GM23338 (cell line): ENCODE measurements around the gene FOXP1. TPM values are rescaled to one million over a fixed set of nuclear protein-coding genes. Genes with fewer than 3 reads are reported as not detected.
A peak's percentile ranks its signal among the peaks of the same experiment; 100 is the strongest.

Source experiments
- ATAC-seq: fragments of 200-7000 bp; cut with Tn5 transposase; 3 replicates; pipeline ENCODE4 v1.9.1; 2020
- DNase-seq: peaks from one replicate; pipeline ENCODE4 v3.0.0-alpha.2; 2015; ENCODE audit warnings: low spot score
- H2AFZ ChIP-seq: fragments of 200-600 bp; sonication (generic); 2 replicates; pipeline ENCODE4 v1.8.0; 2016; ENCODE audit warnings: antibody characterized with exemption, mild to moderate bottlenecking, moderate library complexity
- H3F3A ChIP-seq: fragments of 200-600 bp; sonication (generic); replicated peaks from 2 replicates; pipeline ENCODE4 v1.8.0; 2017; ENCODE audit warnings: antibody characterized with exemption, mixed run types, low read depth
- H3K27ac ChIP-seq: fragments of 200-600 bp; sonication (generic); 2 replicates; pipeline ENCODE4 v1.6.1; 2016; ENCODE audit warnings: low read depth
- H3K27me3 ChIP-seq: fragments of 200-600 bp; sonication (generic); 2 replicates; pipeline ENCODE4 v1.8.0; 2016; ENCODE audit warnings: mild to moderate bottlenecking, mixed run types, moderate library complexity; ENCODE audit not compliant: insufficient read depth
- H3K36me3 ChIP-seq: fragments of 200-600 bp; sonication (generic); 2 replicates; pipeline ENCODE4 v1.8.0; 2016; ENCODE audit warnings: mild to moderate bottlenecking; ENCODE audit not compliant: insufficient read depth
- H3K4me1 ChIP-seq: fragments of 200-600 bp; sonication (generic); 2 replicates; pipeline ENCODE4 v1.8.0; 2016; ENCODE audit warnings: mild to moderate bottlenecking, moderate library complexity; ENCODE audit not compliant: insufficient read depth
- H3K4me2 ChIP-seq: fragments of 200-600 bp; sonication (generic); 2 replicates; pipeline ENCODE4 v1.7.1; 2017; ENCODE audit warnings: mixed run types
- H3K4me3 ChIP-seq: fragments of 200-600 bp; sonication (generic); 2 replicates; pipeline ENCODE4 v1.6.1; 2016; ENCODE audit warnings: mixed run types
- H3K79me2 ChIP-seq: fragments of 200-600 bp; sonication (generic); replicated peaks from 2 replicates; pipeline ENCODE4 v1.8.0; 2017; ENCODE audit warnings: mild to moderate bottlenecking; ENCODE audit not compliant: insufficient read depth
- H3K9me2 ChIP-seq: fragments of 200-600 bp; sonication (generic); 2 replicates; pipeline ENCODE4 v1.8.0; 2017; ENCODE audit not compliant: insufficient read depth
- H4K20me1 ChIP-seq: fragments of 200-600 bp; sonication (generic); replicated peaks from 2 replicates; pipeline ENCODE4 v1.8.0; 2017; ENCODE audit warnings: mild to moderate bottlenecking; ENCODE audit not compliant: insufficient read depth
- H3K27ac Mint-ChIP-seq: 2 replicates; pipeline ENCODE4 v1.8.0; 2020; ENCODE audit warnings: inconsistent platforms, mild to moderate bottlenecking, moderate library complexity, mixed read lengths
- H3K27me3 Mint-ChIP-seq: 3 replicates; pipeline ENCODE4 v1.8.0; 2022; ENCODE audit warnings: low read depth, mild to moderate bottlenecking, moderate library complexity, mixed read lengths, inconsistent platforms; ENCODE audit not compliant: insufficient read depth, poor library complexity
- H3K36me3 Mint-ChIP-seq: 3 replicates; pipeline ENCODE4 v1.8.0; 2021; ENCODE audit warnings: low read depth, mild to moderate bottlenecking, inconsistent platforms, moderate library complexity, mixed read lengths
- H3K4me1 Mint-ChIP-seq: 3 replicates; pipeline ENCODE4 v1.8.0; 2020; ENCODE audit warnings: mild to moderate bottlenecking, inconsistent platforms, mixed read lengths
- H3K4me3 Mint-ChIP-seq: 3 replicates; pipeline ENCODE4 v1.8.0; 2021; ENCODE audit warnings: moderate library complexity, mild to moderate bottlenecking, inconsistent platforms, mixed read lengths
- H3K9me3 Mint-ChIP-seq: 3 replicates; pipeline ENCODE4 v1.8.0; 2020; ENCODE audit warnings: moderate library complexity, mild to moderate bottlenecking, inconsistent platforms, mixed read lengths
- CREB1 ChIP-seq: fragments of 250-450 bp; sonication (Bioruptor Pico); IDR thresholded peaks from 2 replicates; pipeline ENCODE4 v1.5.0; 2020; ENCODE audit warnings: low read depth, mild to moderate bottlenecking, moderate library complexity
- CTCF ChIP-seq, 2 experiments: fragments of 200-600 bp in 1 of 2; sonication (generic) in 1 of 2; conservative IDR thresholded peaks; 2 replicates each; pipeline versions ENCODE4 v1.5.1 to v1.6.1; 2016 to 2017; ENCODE audit warnings: antibody characterized with exemption in 2 of 2, low read depth in 2 of 2, mild to moderate bottlenecking in 2 of 2, moderate library complexity in 1 of 2
- EZH2phosphoT487 ChIP-seq: fragments of 200-600 bp; sonication (generic); IDR thresholded peaks from one replicate; pipeline ENCODE4 v1.8.1; 2018; ENCODE audit warnings: antibody characterized with exemption; ENCODE audit not compliant: unreplicated experiment
- JUNB ChIP-seq: IDR thresholded peaks from one replicate; pipeline ENCODE4 v1.6.1; 2016; ENCODE audit warnings: antibody characterized with exemption; ENCODE audit not compliant: unreplicated experiment
- POLR2AphosphoS5 ChIP-seq: IDR thresholded peaks from 2 replicates; pipeline ENCODE4 v1.6.1; 2016; ENCODE audit warnings: antibody characterized with exemption, low read depth
- STAT1 ChIP-seq: IDR thresholded peaks from one replicate; pipeline ENCODE4 v1.6.1; 2016; ENCODE audit warnings: antibody characterized with exemption; ENCODE audit not compliant: unreplicated experiment
- ZNF114 ChIP-seq: fragments of 250-450 bp; sonication (Bioruptor Pico); IDR thresholded peaks from 2 replicates; pipeline ENCODE4 v1.5.0; 2020; ENCODE audit warnings: mild to moderate bottlenecking, moderate library complexity
- ZNF331 ChIP-seq: fragments of 250-450 bp; sonication (Bioruptor Pico); IDR thresholded peaks from 2 replicates; pipeline ENCODE4 v1.5.0; 2020; ENCODE audit warnings: low read depth, mild to moderate bottlenecking, moderate library complexity
- ZNF462 ChIP-seq: fragments of 250-450 bp; sonication (Bioruptor Pico); IDR thresholded peaks from 2 replicates; pipeline ENCODE4 v1.5.0; 2020; ENCODE audit warnings: mild to moderate bottlenecking, moderate library complexity
- polyA plus RNA-seq: library from polyadenylated mRNA; unstranded; fragments of >200 nt; fragmentation: Nextera tagmentation; extraction: Ambion mirVana; gene quantifications from 2 replicates; pipeline ENCODE4 v1.2.1, GENCODE V29; 2016
- total RNA-seq: library from RNA; depleted of rRNA; stranded (reverse); fragments of >200 nt; shearing (Covaris generic); gene quantifications from 2 replicates; pipeline ENCODE4 v1.2.3, GENCODE V29; 2014
- TF ChIP-seq, protein P1 (sequence below): IDR thresholded peaks from 2 replicates; pipeline ENCODE4 v1.6.1; 2016; ENCODE audit warnings: antibody characterized with exemption
- TF ChIP-seq, protein P2 (sequence below): IDR thresholded peaks from one replicate; pipeline ENCODE4 v1.6.1; 2018; ENCODE audit warnings: antibody characterized with exemption; ENCODE audit not compliant: unreplicated experiment

Gene FOXP1
- total and polyA plus RNA-seq, 2 experiments from 2014 or later, result 32.9 to 35.5 TPM

DNA sequence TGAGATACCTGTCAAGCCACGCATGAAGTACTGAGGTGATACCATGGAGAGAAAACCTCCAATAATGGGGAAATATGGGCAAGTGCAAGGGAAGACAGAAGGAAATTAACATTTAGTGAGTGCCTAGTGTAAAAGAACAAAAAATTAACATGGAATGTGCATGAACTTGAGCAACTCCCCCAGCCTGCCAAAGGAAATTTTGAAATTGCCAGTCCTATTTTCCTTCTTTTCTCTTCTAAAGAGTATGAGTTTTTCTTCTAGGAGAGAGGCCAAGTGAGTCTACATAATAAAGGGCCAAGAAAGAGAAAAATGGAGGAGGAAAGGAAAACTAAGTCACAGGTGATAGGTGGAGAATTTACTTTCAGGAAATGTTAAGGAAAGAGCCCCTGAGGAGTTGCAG lies 668.7 kb downstream of the FOXP1 start (continued):
- TF ChIP-seq ZNF462 (CRISPR knock-in tag), result no peak
- no peak for TF ChIP-seq POLR2AphosphoS5
- no peak for TF ChIP-seq CREB1 (CRISPR knock-in tag)
- TF ChIP-seq, protein P1, sequence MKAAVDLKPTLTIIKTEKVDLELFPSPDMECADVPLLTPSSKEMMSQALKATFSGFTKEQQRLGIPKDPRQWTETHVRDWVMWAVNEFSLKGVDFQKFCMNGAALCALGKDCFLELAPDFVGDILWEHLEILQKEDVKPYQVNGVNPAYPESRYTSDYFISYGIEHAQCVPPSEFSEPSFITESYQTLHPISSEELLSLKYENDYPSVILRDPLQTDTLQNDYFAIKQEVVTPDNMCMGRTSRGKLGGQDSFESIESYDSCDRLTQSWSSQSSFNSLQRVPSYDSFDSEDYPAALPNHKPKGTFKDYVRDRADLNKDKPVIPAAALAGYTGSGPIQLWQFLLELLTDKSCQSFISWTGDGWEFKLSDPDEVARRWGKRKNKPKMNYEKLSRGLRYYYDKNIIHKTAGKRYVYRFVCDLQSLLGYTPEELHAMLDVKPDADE, result no peak

- Histone ChIP-seq H3K4me3 (no peak overlapping the region), H3K27me3 (no peaks in the 10 kb centered on the region), H4K20me1 (no peaks in the 10 kb centered on the region), H3F3A (no peaks in the 10 kb centered on the region), H3K4me1 (no peaks in the 10 kb centered on the region), H2AFZ (0 out of 2 replicates have a peak overlapping the region, but pooled peaks have one; percentile 2), H3K27ac (no peak overlapping the region), H3K79me2 (no peaks in the 10 kb centered on the region), H3K36me3 (no peaks in the 10 kb centered on the region), H3K9me2 (no peaks in the 10 kb centered on the region; the same call in 1 of the 2 replicates), H3K4me2 (no peak overlapping the region)
- H3K27me3 Mint-ChIP-seq, result no peaks in the 10 kb centered on the region
- DNase-seq (no peak), ATAC-seq (no peak)
- H3K27ac Mint-ChIP-seq, result no peak overlapping the region
- H3K4me3 Mint-ChIP-seq, result no peak overlapping the region
- no peaks in the 10 kb centered on the region; the same call in 2 of the 3 replicates for H3K4me1 Mint-ChIP-seq
- no peaks in the 10 kb centered on the region for H3K9me3 Mint-ChIP-seq
- H3K36me3 Mint-ChIP-seq, result no peaks in the 10 kb centered on the region
- TF ChIP-seq CTCF (conservative IDR thresholded peaks at IDR 0.05; ENCODE audit: low read depth in 2 of 2) (no peak), EZH2phosphoT487 (no peak), ZNF114 (CRISPR knock-in tag) (no peak), ZNF331 (no peak), CREB1 (CRISPR knock-in tag) (no peak), STAT1 (no peak), JUNB (no peak)
- TF ChIP-seq, protein P2, sequence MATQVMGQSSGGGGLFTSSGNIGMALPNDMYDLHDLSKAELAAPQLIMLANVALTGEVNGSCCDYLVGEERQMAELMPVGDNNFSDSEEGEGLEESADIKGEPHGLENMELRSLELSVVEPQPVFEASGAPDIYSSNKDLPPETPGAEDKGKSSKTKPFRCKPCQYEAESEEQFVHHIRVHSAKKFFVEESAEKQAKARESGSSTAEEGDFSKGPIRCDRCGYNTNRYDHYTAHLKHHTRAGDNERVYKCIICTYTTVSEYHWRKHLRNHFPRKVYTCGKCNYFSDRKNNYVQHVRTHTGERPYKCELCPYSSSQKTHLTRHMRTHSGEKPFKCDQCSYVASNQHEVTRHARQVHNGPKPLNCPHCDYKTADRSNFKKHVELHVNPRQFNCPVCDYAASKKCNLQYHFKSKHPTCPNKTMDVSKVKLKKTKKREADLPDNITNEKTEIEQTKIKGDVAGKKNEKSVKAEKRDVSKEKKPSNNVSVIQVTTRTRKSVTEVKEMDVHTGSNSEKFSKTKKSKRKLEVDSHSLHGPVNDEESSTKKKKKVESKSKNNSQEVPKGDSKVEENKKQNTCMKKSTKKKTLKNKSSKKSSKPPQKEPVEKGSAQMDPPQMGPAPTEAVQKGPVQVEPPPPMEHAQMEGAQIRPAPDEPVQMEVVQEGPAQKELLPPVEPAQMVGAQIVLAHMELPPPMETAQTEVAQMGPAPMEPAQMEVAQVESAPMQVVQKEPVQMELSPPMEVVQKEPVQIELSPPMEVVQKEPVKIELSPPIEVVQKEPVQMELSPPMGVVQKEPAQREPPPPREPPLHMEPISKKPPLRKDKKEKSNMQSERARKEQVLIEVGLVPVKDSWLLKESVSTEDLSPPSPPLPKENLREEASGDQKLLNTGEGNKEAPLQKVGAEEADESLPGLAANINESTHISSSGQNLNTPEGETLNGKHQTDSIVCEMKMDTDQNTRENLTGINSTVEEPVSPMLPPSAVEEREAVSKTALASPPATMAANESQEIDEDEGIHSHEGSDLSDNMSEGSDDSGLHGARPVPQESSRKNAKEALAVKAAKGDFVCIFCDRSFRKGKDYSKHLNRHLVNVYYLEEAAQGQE, result no peak
- TF ChIP-seq, protein P1, result no peak
Measured at GRCh38 chr3:70911719-70912118, 671.8 kb downstream of the FOXP1 start.
